HG02970 (cell line): ENCODE results near the gene F5.
"Not testable (repeated sequence)": the region's sequence is repeated elsewhere in the genome, so short reads cannot be mapped to it uniquely, and the experiment has no call there.

Experiments used
- ATAC-seq: cut with Tn5 transposase; IDR thresholded peaks from one replicate; pipeline ENCODE4 v1.9.1; 2021; ENCODE audit warnings: mild to moderate bottlenecking, moderate library complexity, moderate number of reproducible peaks; ENCODE audit not compliant: unreplicated experiment, low FRiP score

The F5 gene

GRCh38 chr1:169513208-169513607 is 73.1 kb downstream of the F5 start:
- no peak for ATAC-seq

GRCh38 chr1:169511316-169512005 is 74.8 kb downstream of the F5 start:
- no peak for ATAC-seq

- ATAC-seq: no peak
Measured at GRCh38 chr1:169510060-169510459, 76.2 kb downstream of the F5 start.

- no peak for ATAC-seq
Measured at GRCh38 chr1:169509354-169509753, 76.9 kb downstream of the F5 start.

- no peak for ATAC-seq
Measured at GRCh38 chr1:169508432-169509338, 77.6 kb downstream of the F5 start.

GRCh38 chr1:169507413-169507812 is 78.9 kb downstream of the F5 start:
- ATAC-seq: no peak

- ATAC-seq: not testable (repeated sequence)
Measured at GRCh38 chr1:169503601-169504000, 82.7 kb downstream of the F5 start.

- ATAC-seq: no peak
Measured at GRCh38 chr1:169499807-169500206, 86.5 kb downstream of the F5 start.

- ATAC-seq: no peak
Measured at GRCh38 chr1:169497317-169497716, 89.0 kb downstream of the F5 start.

- no peak for ATAC-seq
Measured at GRCh38 chr1:169495916-169496315, 90.4 kb downstream of the F5 start.

GRCh38 chr1:169495046-169495775 is 91.1 kb downstream of the F5 start:
- ATAC-seq: no peak

GRCh38 chr1:169494343-169494742 is 91.9 kb downstream of the F5 start:
- no peak for ATAC-seq

GRCh38 chr1:169493251-169493650 is 93.0 kb downstream of the F5 start:
- no peak for ATAC-seq

GRCh38 chr1:169491845-169492281 is 94.4 kb downstream of the F5 start:
- ATAC-seq: peak; percentile 65

- no peak for ATAC-seq
Measured at GRCh38 chr1:169488157-169488556, 98.1 kb downstream of the F5 start.

GRCh38 chr1:169487561-169487960 is 98.7 kb downstream of the F5 start:
- no peak for ATAC-seq

- no peak for ATAC-seq
Measured at GRCh38 chr1:169487133-169487532, 99.1 kb downstream of the F5 start.

- ATAC-seq: no peak
Measured at GRCh38 chr1:169486281-169487051, 99.8 kb downstream of the F5 start.

- ATAC-seq: peak; percentile 99
Measured at GRCh38 chr1:169485431-169486280, 100.6 kb downstream of the F5 start, which contains the start of gene SLC19A2. SLC19A2 (minus strand) TSS chr1:169485944; CDS start chr1:169485766, 178 bp downstream.
